OCI-LY7 (cell line): ENCODE measurements around the gene ARF6. TPM values are rescaled to one million over a fixed set of nuclear protein-coding genes. Genes with fewer than 3 reads are reported as not detected.

Source experiments
- BruUV-seq: library from RNA; stranded (reverse); fragments of 400-500 nt; replicated peaks from 2 replicates; lab custom pipeline; 2021; lab: Mats Ljungman, UMichigan
- CTCF ChIA-PET: fragments of 300-600 bp; sonication (Branson Sonifier 250); formaldehyde crosslinking; loops from one replicate; lab custom pipeline; 2022; ENCODE audit warnings: antibody characterized with exemption; ENCODE audit not compliant: unreplicated experiment; lab: Charles Lee
- POLR2A ChIA-PET: fragments of 300-600 bp; sonication (Branson Sonifier 250); formaldehyde crosslinking; loops from one replicate; lab custom pipeline; 2022; ENCODE audit warnings: antibody characterized with exemption; lab: Charles Lee
- DNase-seq: peaks from one replicate; pipeline ENCODE4 v3.0.0-alpha.2; 2015; ENCODE audit warnings: low spot score
- H2AFZ ChIP-seq: fragments of 200-600 bp; sonication (generic), shearing (Covaris generic); 2 replicates; pipeline ENCODE4 v1.6.1; 2014; ENCODE audit warnings: mild to moderate bottlenecking, antibody characterized with exemption, low read length, moderate library complexity
- H3K27ac ChIP-seq: fragments of 200-600 bp; sonication (generic); 2 replicates; pipeline ENCODE4 v1.5.1; 2014; ENCODE audit warnings: mixed run types, low read depth, mild to moderate bottlenecking, moderate library complexity, low read length, inconsistent platforms; ENCODE audit not compliant: poor library complexity, severe bottlenecking
- H3K36me3 ChIP-seq: fragments of 200-600 bp; sonication (generic); 2 replicates; pipeline ENCODE4 v1.6.1; 2014; ENCODE audit warnings: mild to moderate bottlenecking, antibody characterized with exemption, low read length, moderate library complexity, mixed read lengths; ENCODE audit not compliant: insufficient read depth
- H3K4me1 ChIP-seq: fragments of 200-600 bp; sonication (generic); 2 replicates; pipeline ENCODE4 v1.5.1; 2014; ENCODE audit warnings: mild to moderate bottlenecking, low read length; ENCODE audit not compliant: insufficient read depth, poor library complexity, severe bottlenecking
- H3K4me2 ChIP-seq: fragments of 200-600 bp; sonication (generic); 2 replicates; pipeline ENCODE4 v1.6.1; 2014; ENCODE audit warnings: mild to moderate bottlenecking, low read length
- H3K4me3 ChIP-seq: fragments of 200-600 bp; sonication (generic); 2 replicates; pipeline ENCODE4 v1.5.1; 2014; ENCODE audit warnings: mild to moderate bottlenecking, low read depth, low read length; ENCODE audit not compliant: poor library complexity, severe bottlenecking
- H3K79me2 ChIP-seq: fragments of 200-600 bp; sonication (generic); 2 replicates; pipeline ENCODE4 v1.6.1; 2016; ENCODE audit warnings: low read depth, mild to moderate bottlenecking, low read length, moderate library complexity, mixed read lengths; ENCODE audit not compliant: insufficient read depth
- H3K9me2 ChIP-seq: fragments of 200-600 bp; sonication (generic); 2 replicates; pipeline ENCODE4 v1.6.1; 2016; ENCODE audit warnings: mild to moderate bottlenecking, low read length, mixed read lengths; ENCODE audit not compliant: insufficient read depth
- H3K9me3 ChIP-seq: fragments of 200-600 bp; sonication (generic); 2 replicates; pipeline ENCODE4 v1.6.1; 2014; ENCODE audit warnings: mild to moderate bottlenecking, mixed run types, low read length, mixed read lengths
- H4K20me1 ChIP-seq: fragments of 200-600 bp; sonication (generic); 2 replicates; pipeline ENCODE4 v1.6.1; 2014; ENCODE audit warnings: mild to moderate bottlenecking, antibody characterized with exemption, low read length, moderate library complexity, mixed read lengths; ENCODE audit not compliant: insufficient read depth
- EZH2phosphoT487 ChIP-seq: fragments of 200-600 bp; sonication (generic); IDR thresholded peaks from 2 replicates; pipeline ENCODE4 v1.6.1; 2018; ENCODE audit warnings: low read depth, borderline replicate concordance, mild to moderate bottlenecking, mixed run types, antibody characterized with exemption, low read length, moderate library complexity, mixed read lengths
- intact Hi-C: fragments of 100-400 bp; cut with micrococcal nuclease; formaldehyde crosslinking; loops from one replicate; pipeline ENCODE4 v1.10.0; 2022; ENCODE audit not compliant: unreplicated experiment
- total RNA-seq, 2 experiments: library from RNA; depleted of rRNA in 1 of 2; stranded (reverse); fragments of >200 nt in 1 of 2; shearing (Covaris generic) in 1 of 2; gene quantifications; 2 replicates each; pipeline ENCODE4 v1.2.3, GENCODE V29; 2014 to 2022
- TF ChIP-seq, protein P1 (sequence below): fragments of 200-600 bp; sonication (generic); conservative IDR thresholded peaks from 2 replicates; pipeline ENCODE4 v1.5.1; 2014; ENCODE audit warnings: mild to moderate bottlenecking, antibody characterized with exemption, low read length, moderate library complexity, mixed read lengths

ARF6 gene
- total RNA-seq, 2 experiments from 2014 or later: 47.6 to 69.1 TPM

DNA sequence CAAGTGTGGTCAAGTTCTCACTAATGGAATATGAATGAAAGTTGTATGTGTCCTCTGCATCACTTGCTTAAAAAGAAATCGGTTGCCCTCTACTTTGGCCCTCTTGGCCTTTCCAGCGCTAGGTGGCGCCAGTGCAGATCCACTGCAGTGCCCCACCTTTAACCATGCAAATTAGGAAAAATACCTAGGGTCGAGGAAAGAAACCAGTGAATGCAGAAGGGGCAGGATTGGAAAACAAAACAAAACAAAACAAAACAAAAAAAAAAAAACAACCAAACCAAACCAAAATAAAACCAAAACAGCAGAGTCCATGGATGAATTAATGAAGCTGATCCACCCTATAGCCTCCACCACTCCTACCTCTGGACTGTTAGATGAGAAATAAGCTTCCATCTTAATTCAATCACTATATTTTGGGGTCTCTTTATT is 27.4 kb upstream of the ARF6 start:
- Histone ChIP-seq H3K9me3 (no peaks in the 10 kb centered on the region), H3K79me2 (peaks cover 8% of the 10 kb centered on the region; the same call in 1 of the 2 replicates), H4K20me1 (no peaks in the 10 kb centered on the region), H3K9me2 (no peaks in the 10 kb centered on the region), H3K36me3 (no peaks in the 10 kb centered on the region), H3K27ac (peak overlapping the region; percentile 49), H2AFZ (peak overlapping the region; percentile 26; the same call in 1 of the 2 replicates), H3K4me1 (peaks cover 61% of the 10 kb centered on the region), H3K4me3 (peak overlapping the region; percentile 21), H3K4me2 (peak overlapping the region; percentile 61)
- TF ChIP-seq, protein P1, sequence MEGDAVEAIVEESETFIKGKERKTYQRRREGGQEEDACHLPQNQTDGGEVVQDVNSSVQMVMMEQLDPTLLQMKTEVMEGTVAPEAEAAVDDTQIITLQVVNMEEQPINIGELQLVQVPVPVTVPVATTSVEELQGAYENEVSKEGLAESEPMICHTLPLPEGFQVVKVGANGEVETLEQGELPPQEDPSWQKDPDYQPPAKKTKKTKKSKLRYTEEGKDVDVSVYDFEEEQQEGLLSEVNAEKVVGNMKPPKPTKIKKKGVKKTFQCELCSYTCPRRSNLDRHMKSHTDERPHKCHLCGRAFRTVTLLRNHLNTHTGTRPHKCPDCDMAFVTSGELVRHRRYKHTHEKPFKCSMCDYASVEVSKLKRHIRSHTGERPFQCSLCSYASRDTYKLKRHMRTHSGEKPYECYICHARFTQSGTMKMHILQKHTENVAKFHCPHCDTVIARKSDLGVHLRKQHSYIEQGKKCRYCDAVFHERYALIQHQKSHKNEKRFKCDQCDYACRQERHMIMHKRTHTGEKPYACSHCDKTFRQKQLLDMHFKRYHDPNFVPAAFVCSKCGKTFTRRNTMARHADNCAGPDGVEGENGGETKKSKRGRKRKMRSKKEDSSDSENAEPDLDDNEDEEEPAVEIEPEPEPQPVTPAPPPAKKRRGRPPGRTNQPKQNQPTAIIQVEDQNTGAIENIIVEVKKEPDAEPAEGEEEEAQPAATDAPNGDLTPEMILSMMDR: peak; percentile 99
- no peak for TF ChIP-seq EZH2phosphoT487
- CTCF ChIA-PET: no interaction called here
- no TSS peak for BruUV-seq
- POLR2A ChIA-PET: interaction anchor here (0.6 to 7.6 kb wide), 7 partner anchors 13 to 251 kb away, joined by 3 to 71 read pairs (median 4); partner anchors contain the start of genes ARF6, NEMF and VCPKMT
- intact Hi-C loops: loop anchor here (1.0 to 10.0 kb wide), 3 partner anchors 135 to 449 kb away; partner anchors contain the start of genes DMAC2L and L2HGDH
- peak; percentile 83 for DNase-seq

DNA sequence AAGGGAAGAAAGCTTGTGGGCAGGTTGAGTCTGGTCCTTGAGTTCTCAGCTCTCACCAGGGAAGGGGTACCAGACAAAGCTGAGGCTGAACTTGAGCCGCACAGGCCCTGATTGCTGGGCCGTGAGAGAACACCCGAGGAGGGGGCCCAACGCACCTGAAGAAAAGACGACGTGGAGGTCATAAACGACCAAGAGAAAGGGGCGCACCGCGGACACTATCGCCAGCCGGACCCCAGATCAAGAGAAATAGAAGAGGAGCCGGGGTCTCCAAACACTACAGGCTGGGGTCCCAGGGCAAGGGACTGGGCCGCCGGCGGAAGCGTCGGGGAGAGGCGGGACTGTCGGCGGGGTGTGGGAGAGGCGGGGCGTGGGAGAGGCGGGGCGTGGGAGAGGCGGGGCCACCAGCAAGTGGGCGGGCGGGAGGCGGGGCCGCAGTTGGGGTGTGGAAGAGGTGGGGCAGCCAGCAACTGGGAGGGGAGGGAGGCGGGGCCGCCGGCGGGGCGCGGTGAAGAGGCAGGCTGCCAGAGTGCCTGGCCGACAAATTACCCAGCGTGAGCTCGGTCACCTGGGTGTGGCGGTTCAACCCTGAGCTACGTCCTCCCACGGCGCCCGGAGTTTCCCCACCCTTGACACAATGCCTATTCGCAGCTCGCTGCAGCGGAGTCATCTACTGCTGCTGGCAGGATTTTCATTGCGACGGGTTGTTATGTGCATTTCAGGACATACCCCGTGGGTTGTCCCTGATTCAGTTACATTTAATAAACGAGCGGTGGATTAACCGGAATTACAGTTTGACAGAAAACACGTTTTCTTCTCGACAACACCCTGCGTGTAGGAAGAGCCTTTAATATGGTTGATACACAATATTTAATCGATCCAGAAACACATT is 24.8 kb upstream of the ARF6 start:
- POLR2A ChIA-PET: interaction anchor here (0.5 to 2.7 kb wide), 27 partner anchors 10 to 282 kb away, joined by 3 to 13 read pairs (median 6); partner anchors contain the start of genes NEMF and VCPKMT
- TF ChIP-seq, protein P1: no peak; the same call in 1 of the 2 replicates
- no peak for TF ChIP-seq EZH2phosphoT487
- H3K9me2 ChIP-seq: no peaks in the 10 kb centered on the region
- no peaks in the 10 kb centered on the region for H3K36me3 ChIP-seq
- peaks cover 50% of the 10 kb centered on the region for H3K4me1 ChIP-seq
- H4K20me1 ChIP-seq: no peaks in the 10 kb centered on the region
- peak overlapping the region; percentile 71 for H3K4me3 ChIP-seq
- peak overlapping the region; percentile 95 for H2AFZ ChIP-seq
- H3K79me2 ChIP-seq: peaks cover 8% of the 10 kb centered on the region; the same call in 1 of the 2 replicates
- peak overlapping the region; percentile 91 for H3K4me2 ChIP-seq
- peak; percentile 97 for DNase-seq
- no peaks in the 10 kb centered on the region for H3K9me3 ChIP-seq
- CTCF ChIA-PET: interaction anchor here (0.6 to 1.6 kb wide), 3 partner anchors 11 to 133 kb away, joined by 3 to 7 read pairs (median 5); no protein-coding TSS in a partner anchor
- intact Hi-C loops: loop anchor here (10.0 kb wide), 1 partner anchor 447 kb away; the partner anchor contains the start of genes DMAC2L and L2HGDH
- no TSS peak for BruUV-seq
- peak overlapping the region; percentile 75 for H3K27ac ChIP-seq
